ENCODE measurements around the gene GOLGA8S. TPM values are rescaled to one million over a fixed set of nuclear protein-coding genes. Genes with fewer than 3 reads are reported as not detected.
"Not testable (repeated sequence)": the region's sequence is repeated elsewhere in the genome, so short reads cannot be mapped to it uniquely, and the experiment has no call there.

The GOLGA8S gene
- total RNA-seq, 1 experiment from 2014 or later, result not detected

GRCh38 chr15:23395832-23396231 lies 41.3 kb downstream of the GOLGA8S start:
- H3K79me2 ChIP-seq (ENCODE audit: low read length), result no peaks in the 10 kb centered on the region
- no peaks in the 10 kb centered on the region for H3K36me3 ChIP-seq (ENCODE audit: low read depth, low read length)
- no peak overlapping the region for H3K4me2 ChIP-seq (ENCODE audit: low read length)
- no peak overlapping the region for H2AFZ ChIP-seq (ENCODE audit: low read length)
- H4K20me1 ChIP-seq (ENCODE audit: low read length), result no peaks in the 10 kb centered on the region
- intact Hi-C loops (cut with micrococcal nuclease), result no loop called here
- H3K9ac ChIP-seq (ENCODE audit: low read length), result no peak overlapping the region
- no peak for ATAC-seq
- ChIA-PET POLR2A (ENCODE audit: unreplicated experiment) (no interaction called here), CTCF (no interaction called here)
- no peaks in the 10 kb centered on the region for H3K4me1 ChIP-seq (ENCODE audit: insufficient read depth, low read length)
- no peaks in the 10 kb centered on the region for H3F3A ChIP-seq (ENCODE audit: low read length, unreplicated experiment)
- no peak for DNase-seq
- no peak for TF ChIP-seq EZH2phosphoT487 (IDR thresholded peaks at IDR 0.05; ENCODE audit: borderline replicate concordance, low read length)
- H3K9me3 ChIP-seq (ENCODE audit: low read length), result no peaks in the 10 kb centered on the region
- BruUV-seq (replicated peaks), result no TSS peak
- H3K4me3 ChIP-seq (ENCODE audit: low read length), result no peak overlapping the region
- no peaks in the 10 kb centered on the region for H3K27me3 ChIP-seq (ENCODE audit: low read length)
- no peak overlapping the region for H3K27ac ChIP-seq (ENCODE audit: low read length)
- H3K9me2 ChIP-seq (replicated peaks; ENCODE audit: low read length), result no peaks in the 10 kb centered on the region

- CTCF ChIA-PET, result no interaction called here
- Histone ChIP-seq H3K9ac (ENCODE audit: low read length) (no peak overlapping the region), H3K27ac (ENCODE audit: low read length) (no peak overlapping the region), H3K36me3 (ENCODE audit: low read depth, low read length) (no peaks in the 10 kb centered on the region), H3K9me2 (replicated peaks; ENCODE audit: low read length) (no peaks in the 10 kb centered on the region), H3F3A (ENCODE audit: low read length, unreplicated experiment) (no peaks in the 10 kb centered on the region), H3K4me1 (ENCODE audit: insufficient read depth, low read length) (no peaks in the 10 kb centered on the region), H3K4me2 (ENCODE audit: low read length) (no peak overlapping the region), H2AFZ (ENCODE audit: low read length) (no peak overlapping the region), H3K27me3 (ENCODE audit: low read length) (peaks cover 10% of the 10 kb centered on the region; the same call in 1 of the 2 replicates), H3K9me3 (ENCODE audit: low read length) (no peaks in the 10 kb centered on the region), H3K4me3 (ENCODE audit: low read length) (no peak overlapping the region), H3K79me2 (ENCODE audit: low read length) (no peaks in the 10 kb centered on the region), H4K20me1 (ENCODE audit: low read length) (no peaks in the 10 kb centered on the region)
- DNase-seq (peak; percentile 8), ATAC-seq (no peak)
- no TSS peak for BruUV-seq (replicated peaks)
- intact Hi-C loops (cut with micrococcal nuclease), result no loop called here
- POLR2A ChIA-PET (ENCODE audit: unreplicated experiment), result no interaction called here
- TF ChIP-seq CTCF (conservative IDR thresholded peaks at IDR 0.05; ENCODE audit: low read depth, low read length), result no peak
- no peak for TF ChIP-seq EZH2 (IDR thresholded peaks at IDR 0.05; ENCODE audit: low read length, unreplicated experiment)
- TF ChIP-seq EZH2phosphoT487 (IDR thresholded peaks at IDR 0.05; ENCODE audit: borderline replicate concordance, low read length), result no peak
Measured at GRCh38 chr15:23397779-23398178, 43.2 kb downstream of the GOLGA8S start.

GRCh38 chr15:23398357-23398756 lies 43.8 kb downstream of the GOLGA8S start:
- H3F3A ChIP-seq (ENCODE audit: low read length, unreplicated experiment); BruUV-seq (replicated peaks); ATAC-seq: not testable (repeated sequence)

GRCh38 chr15:23399207-23399606 lies 44.7 kb downstream of the GOLGA8S start:
- H3K9me2 ChIP-seq (replicated peaks; ENCODE audit: low read length); BruUV-seq (replicated peaks); H3K9me3 ChIP-seq (ENCODE audit: low read length); H4K20me1 ChIP-seq (ENCODE audit: low read length); H3K27ac ChIP-seq (ENCODE audit: low read length); H3K79me2 ChIP-seq (ENCODE audit: low read length); H3K4me1 ChIP-seq (ENCODE audit: insufficient read depth, low read length); POLR2A ChIA-PET (ENCODE audit: unreplicated experiment); H3K4me3 ChIP-seq (ENCODE audit: low read length); CTCF ChIA-PET; H3K4me2 ChIP-seq (ENCODE audit: low read length); ATAC-seq; intact Hi-C loops (cut with micrococcal nuclease); H2AFZ ChIP-seq (ENCODE audit: low read length); H3K9ac ChIP-seq (ENCODE audit: low read length); H3K36me3 ChIP-seq (ENCODE audit: low read depth, low read length); DNase-seq; H3F3A ChIP-seq (ENCODE audit: low read length, unreplicated experiment): not testable (repeated sequence)
- peaks cover 21% of the 10 kb centered on the region for H3K27me3 ChIP-seq (ENCODE audit: low read length)

More at GRCh38 chr15:23398357-23398756, 43.8 kb downstream of the GOLGA8S start:
- H4K20me1 ChIP-seq (ENCODE audit: low read length); H3K9ac ChIP-seq (ENCODE audit: low read length); H3K4me2 ChIP-seq (ENCODE audit: low read length); H3K27ac ChIP-seq (ENCODE audit: low read length); CTCF ChIA-PET; intact Hi-C loops (cut with micrococcal nuclease); H3K36me3 ChIP-seq (ENCODE audit: low read depth, low read length); H3K4me1 ChIP-seq (ENCODE audit: insufficient read depth, low read length); DNase-seq; H3K4me3 ChIP-seq (ENCODE audit: low read length); H3K79me2 ChIP-seq (ENCODE audit: low read length); H3K9me3 ChIP-seq (ENCODE audit: low read length); POLR2A ChIA-PET (ENCODE audit: unreplicated experiment); H2AFZ ChIP-seq (ENCODE audit: low read length); H3K9me2 ChIP-seq (replicated peaks; ENCODE audit: low read length): not testable (repeated sequence)
- H3K27me3 ChIP-seq (ENCODE audit: low read length), result peaks cover 16% of the 10 kb centered on the region
